GM19025 (cell line): ENCODE measurements around the gene RNH1.
A peak's percentile ranks its signal among the peaks of the same experiment; 100 is the strongest.

Source experiments
- ATAC-seq: cut with Tn5 transposase; IDR thresholded peaks from one replicate; pipeline ENCODE4 v1.9.1; 2021; ENCODE audit warnings: mild to moderate bottlenecking, low read depth, moderate library complexity; ENCODE audit not compliant: unreplicated experiment

RNH1 gene

GRCh38 chr11:537622-538430 is 30.8 kb upstream of the RNH1 start:
- ATAC-seq, result no peak

- ATAC-seq, result peak; percentile 38
These were observed 30.0 kb upstream of the RNH1 start, which contains the start of gene LRRC56 for GRCh38 chr11:536841-537621. LRRC56 (plus strand) TSS chr11:537527; CDS start chr11:540685, 3,158 bp downstream.

- ATAC-seq, result peak; percentile 69
These were observed 28.7 kb upstream of the RNH1 start, which contains the start of gene HRAS for GRCh38 chr11:535519-536454. HRAS (minus strand) TSS chr11:535576.

DNA sequence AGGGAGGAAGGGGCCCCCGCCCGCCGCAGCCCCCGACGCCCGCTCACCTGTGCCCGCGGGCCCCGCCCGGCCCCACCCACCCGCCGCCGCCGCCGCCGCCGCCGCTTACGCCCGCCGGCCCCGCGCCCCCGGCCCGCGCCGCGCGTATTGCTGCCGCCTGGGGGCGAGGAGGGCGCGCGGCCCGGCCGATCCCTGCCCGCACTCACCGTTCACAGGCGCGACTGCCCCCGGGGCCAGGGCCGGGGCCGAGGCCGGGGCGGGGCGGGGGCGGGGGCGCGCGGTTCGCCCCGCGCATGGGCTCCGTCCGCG is 28.1 kb upstream of the RNH1 start:
- ATAC-seq, result peak; percentile 11

DNA sequence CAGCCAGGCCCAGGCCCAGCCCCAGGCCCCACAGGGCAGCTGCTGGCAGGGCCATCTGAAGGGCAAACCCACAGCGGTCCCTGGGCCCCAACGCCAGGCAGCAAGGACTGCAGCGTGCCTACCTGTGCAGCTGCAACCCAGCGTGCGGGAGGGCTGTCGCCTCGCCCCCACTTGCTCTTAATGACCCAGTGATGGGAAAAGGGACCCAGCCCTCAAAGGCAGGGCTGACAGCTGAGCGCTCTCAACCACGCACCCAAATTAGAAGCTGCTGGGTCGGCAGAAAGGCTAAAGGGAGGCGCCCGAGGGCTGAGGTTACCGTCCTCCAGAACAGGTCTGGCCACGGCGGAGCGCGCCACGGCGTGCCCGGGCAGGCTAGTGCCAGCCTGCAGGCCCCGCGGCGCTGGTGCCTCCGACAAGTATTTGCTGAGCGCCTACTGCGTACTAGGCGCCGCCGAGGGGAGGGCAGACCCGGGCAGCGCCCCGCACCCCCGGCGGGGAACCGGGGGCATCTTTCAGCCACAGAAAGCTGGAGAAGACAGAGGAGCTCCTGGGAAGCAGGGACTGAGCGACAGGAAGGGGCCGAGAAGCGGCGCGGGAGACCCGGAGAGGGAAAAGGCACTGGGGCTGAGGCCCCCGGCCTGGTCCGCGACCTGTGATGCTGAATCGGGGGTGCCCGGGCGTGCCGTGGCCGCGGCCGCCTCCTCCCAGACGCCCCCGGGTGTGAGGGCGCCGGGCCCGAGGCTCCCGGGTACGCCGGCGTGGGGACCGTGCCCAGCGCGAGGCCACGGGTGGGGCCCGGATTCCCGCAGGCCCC is 27.6 kb upstream of the RNH1 start:
- ATAC-seq, result peak; percentile 1

GRCh38 chr11:533586-534395 is 26.7 kb upstream of the RNH1 start:
- ATAC-seq, result no peak

DNA sequence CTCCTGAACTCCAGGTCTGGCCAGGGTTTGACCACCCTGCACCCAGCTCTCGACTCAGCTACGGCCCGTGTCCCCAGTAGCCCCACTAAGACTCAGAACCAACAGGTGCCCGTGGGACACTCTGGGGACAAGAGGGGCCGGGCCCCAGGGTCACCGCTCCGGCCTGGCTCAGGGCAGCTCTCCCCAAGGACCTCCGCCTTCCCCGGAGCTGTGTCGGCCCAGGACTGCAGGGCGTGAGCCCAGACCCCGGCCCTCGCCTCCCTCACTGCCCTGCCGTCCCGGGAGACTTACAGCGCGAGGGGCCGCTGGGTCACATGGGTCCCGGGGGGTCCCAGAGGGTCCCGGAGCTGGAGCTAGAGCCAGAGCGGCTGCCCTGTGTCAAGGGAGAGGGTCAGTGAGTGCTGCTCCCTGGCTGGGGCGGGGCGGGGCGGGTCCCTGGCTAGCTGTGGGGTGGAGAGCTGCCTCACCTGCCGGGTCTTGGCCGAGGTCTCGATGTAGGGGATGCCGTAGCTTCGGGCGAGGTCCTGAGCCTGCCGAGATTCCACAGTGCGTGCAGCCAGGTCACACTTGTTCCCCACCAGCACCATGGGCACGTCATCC is 26.0 kb upstream of the RNH1 start:
- no peak for ATAC-seq

- no peak for ATAC-seq
These were observed 25.5 kb upstream of the RNH1 start for GRCh38 chr11:532527-532985.

GRCh38 chr11:531919-532526 is 25.0 kb upstream of the RNH1 start:
- no peak for ATAC-seq

DNA sequence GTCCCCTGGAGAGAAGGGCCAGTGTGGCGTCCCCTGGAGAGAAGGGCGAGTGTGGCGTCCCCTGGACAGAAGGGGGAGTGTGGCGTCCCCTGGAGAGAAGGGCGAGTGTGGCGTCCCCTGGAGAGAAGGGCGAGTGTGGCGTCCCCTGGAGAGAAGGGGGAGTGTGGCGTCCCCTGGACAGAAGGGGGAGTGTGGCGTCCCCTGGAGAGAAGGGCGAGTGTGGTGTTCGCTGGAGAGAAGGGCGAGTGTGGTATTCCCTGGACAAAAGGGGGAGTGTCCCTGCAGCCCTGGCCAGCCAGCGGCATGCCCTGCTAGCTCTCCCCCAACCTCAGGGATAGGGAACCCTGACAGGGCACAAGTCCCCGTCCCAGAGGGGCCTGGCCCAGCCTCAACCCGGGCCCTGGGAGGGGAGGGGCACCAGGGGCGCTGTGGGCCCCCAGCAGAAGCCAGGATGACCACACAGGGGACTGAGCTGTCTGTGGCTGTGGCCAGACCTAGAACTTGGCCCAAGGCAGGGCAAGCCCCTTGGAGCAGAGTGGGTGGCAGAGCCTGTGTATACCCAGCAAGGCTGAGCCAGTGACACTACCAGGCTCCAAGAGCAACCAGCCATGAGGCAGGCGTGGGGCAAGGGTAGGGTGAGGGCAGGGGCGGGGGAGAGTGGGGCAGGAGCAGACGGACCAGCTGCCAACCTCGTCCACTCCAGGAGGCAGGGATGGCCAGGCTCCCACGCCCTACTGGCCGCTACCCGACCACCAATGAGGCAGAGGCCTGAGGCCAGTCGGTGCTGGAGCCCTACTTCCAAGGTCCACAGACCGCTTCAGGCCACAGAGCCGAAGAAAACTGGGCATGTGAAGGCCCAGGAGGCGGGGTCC is 24.2 kb upstream of the RNH1 start:
- ATAC-seq, result no peak

DNA sequence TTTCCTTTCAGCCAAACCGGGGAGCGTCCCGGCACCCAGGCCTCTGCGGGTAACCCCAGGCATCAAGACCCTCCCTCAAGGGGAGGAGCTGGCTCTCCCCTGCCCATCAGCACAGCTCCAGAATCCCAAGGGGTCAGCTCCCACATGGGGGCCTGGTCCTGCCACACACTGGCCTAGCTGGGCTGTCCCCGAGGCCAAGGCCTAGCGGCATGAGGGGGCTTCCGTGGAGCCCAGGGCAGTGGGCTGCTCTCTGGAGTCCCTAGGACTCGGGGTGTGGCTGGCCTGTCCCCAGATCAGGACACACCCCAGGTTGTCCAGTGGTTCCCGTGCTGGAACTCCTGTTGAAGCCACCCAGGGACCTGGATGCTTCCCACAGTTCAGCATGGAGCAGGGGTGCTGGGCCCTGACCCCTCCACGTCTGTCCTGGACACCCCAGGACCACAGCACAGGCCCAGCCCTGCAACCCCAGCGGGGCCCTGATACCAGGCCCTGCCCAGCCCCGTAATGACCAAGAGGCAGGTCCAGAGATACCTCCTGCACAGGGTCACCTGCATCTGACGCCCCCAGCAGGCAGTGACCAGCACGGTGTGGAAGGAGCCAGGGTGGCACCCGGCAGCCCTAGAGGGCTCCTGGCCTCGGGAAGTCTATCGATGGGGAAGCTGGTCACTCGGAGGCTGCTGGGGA is 22.8 kb upstream of the RNH1 start:
- no peak for ATAC-seq

GRCh38 chr11:528815-529727 is 22.0 kb upstream of the RNH1 start:
- no peak for ATAC-seq

- no peak for ATAC-seq
These were observed 21.2 kb upstream of the RNH1 start for GRCh38 chr11:528166-528814.

GRCh38 chr11:526192-526591 is 19.1 kb upstream of the RNH1 start:
- no peak for ATAC-seq

- no peak for ATAC-seq
These were observed 14.2 kb upstream of the RNH1 start for GRCh38 chr11:521177-521688.
